ENCODE measurements around the gene NBEA.
A peak's percentile ranks its signal among the peaks of the same experiment; 100 is the strongest.

Gene NBEA

DNA sequence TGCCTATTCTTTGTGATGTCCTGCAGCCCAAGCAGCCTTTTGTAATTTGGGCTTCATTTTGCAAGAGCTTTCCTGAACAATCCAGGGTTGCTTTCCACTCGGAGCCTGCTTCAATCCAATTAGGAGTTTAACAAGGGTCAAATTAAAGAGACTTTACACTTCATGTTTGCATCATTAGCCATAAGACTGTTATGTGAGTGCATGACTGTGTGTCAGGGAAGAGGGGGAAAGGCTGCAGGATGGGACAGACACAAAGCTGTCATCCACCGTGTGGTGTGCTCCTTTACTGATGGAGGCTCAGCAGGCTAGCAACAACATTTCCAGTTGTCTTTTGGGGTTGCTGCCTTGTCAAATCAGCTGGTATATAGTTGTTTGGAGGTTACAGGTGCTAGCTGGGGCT, 558.1 kb downstream of the NBEA start:
- no peak overlapping the region for H3K4me3 ChIP-seq (ENCODE audit: low read length)
- no peak for DNase-seq (ENCODE audit: low read depth)
- TF ChIP-seq, protein P1, sequence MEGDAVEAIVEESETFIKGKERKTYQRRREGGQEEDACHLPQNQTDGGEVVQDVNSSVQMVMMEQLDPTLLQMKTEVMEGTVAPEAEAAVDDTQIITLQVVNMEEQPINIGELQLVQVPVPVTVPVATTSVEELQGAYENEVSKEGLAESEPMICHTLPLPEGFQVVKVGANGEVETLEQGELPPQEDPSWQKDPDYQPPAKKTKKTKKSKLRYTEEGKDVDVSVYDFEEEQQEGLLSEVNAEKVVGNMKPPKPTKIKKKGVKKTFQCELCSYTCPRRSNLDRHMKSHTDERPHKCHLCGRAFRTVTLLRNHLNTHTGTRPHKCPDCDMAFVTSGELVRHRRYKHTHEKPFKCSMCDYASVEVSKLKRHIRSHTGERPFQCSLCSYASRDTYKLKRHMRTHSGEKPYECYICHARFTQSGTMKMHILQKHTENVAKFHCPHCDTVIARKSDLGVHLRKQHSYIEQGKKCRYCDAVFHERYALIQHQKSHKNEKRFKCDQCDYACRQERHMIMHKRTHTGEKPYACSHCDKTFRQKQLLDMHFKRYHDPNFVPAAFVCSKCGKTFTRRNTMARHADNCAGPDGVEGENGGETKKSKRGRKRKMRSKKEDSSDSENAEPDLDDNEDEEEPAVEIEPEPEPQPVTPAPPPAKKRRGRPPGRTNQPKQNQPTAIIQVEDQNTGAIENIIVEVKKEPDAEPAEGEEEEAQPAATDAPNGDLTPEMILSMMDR (conservative IDR thresholded peaks at IDR 0.05; ENCODE audit: low read length), result no peak

DNA sequence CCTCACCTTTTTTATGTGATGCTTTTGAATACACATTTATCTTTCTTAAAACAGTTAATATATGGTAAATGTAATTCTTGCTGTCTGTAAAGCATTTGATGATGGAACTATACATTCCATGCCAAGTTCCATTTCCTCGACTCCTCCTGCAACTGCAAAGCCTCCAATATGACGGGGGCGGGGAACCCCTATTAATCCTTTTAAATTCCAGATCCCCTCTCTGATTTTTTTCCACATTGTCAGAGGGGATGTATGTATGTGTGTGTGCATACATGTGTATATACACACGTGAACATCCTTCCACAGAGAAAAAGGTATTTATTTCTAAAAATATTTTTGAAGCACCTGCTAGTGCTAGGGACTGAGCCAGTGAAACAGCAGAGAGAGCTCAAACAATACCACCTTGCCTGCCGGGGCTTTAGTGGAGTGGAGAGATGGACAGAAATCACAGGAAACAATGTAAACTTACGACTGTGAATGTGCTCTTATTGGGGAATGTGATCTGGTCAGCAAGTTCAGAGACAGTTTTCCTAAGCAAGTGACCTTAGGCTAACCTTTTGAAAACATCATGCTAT, 559.7 kb downstream of the NBEA start:
- H3K4me3 ChIP-seq (ENCODE audit: low read length), result no peak overlapping the region
- no peak for DNase-seq (ENCODE audit: low read depth)
- TF ChIP-seq, protein P1 (conservative IDR thresholded peaks at IDR 0.05; ENCODE audit: low read length), result no peak

DNA sequence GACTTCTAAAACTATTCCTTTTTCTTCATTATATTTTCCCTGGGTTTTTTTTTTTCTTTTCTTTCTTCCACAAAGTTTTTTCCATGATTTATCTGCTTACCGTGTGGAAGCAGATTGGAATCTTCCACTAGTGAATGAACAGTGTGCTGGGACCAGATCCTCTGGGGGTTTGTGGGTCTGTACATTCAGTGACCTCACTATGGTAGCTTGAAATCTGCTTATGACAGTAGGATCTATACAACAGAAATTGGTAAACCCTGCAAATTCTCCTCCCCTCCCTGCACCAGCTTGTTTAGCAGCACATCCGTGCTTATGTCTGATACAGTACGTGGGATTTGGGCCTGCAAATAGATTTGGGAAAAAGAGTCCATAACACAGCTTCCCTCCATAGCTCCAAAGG, 560.4 kb downstream of the NBEA start:
- H3K4me3 ChIP-seq (ENCODE audit: low read length), result no peak overlapping the region
- TF ChIP-seq, protein P1 (conservative IDR thresholded peaks at IDR 0.05; ENCODE audit: low read length), result no peak
- DNase-seq (ENCODE audit: low read depth), result no peak

DNA sequence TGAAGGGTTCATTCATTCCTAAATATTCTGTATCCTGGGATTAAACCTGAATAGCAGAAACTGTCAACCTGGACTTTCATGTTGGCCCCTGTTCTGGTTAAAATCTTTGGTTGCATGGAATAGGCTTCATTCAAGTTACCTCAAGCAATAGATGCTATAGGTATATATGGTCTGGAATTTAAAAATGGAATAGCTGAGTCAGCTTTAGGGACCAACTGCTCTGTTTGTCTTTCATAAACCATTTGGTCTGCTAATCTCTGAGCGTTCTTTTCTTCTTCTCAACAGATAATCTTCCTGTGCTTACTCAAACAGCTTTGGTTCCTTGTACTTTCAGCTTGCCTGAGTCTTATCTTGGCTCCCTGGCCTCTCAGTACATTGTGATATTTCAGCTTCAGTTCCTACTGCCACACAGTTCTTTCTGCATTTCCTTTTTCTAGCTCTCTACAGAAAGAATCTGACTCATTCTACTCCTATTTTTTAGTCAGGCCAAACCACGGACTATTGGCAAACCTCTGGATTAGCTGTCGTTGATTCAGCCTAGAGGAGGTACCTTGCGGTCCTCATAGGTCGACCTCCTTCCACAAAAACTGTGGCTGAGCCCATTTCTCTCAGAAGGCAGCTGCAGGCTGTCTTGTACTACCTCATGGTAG, 570.3 kb downstream of the NBEA start:
- peak; percentile 93 for DNase-seq (ENCODE audit: low read depth)
- TF ChIP-seq, protein P1 (conservative IDR thresholded peaks at IDR 0.05; ENCODE audit: low read length), result no peak
- H3K4me3 ChIP-seq (ENCODE audit: low read length), result no peak overlapping the region

DNA sequence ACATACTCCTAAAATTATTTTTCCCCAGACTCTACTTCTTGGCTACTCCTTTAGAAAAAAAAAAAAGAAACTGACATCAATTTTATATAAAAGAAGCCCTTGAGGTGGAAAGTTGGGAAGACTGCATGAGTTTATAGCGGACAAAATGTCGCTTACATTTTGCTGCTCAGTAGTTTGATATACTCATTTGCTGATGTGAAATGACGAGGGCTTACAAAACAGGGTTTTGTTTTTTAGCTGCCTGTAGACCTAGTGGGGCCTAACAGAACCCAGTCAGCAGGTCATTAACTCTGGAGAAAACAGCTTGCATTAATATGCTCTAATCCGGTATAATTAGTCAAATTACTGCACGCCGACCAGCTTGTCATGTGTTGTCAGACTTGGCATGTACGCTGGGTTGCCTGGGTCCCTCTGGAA, 572.0 kb downstream of the NBEA start:
- TF ChIP-seq, protein P1 (conservative IDR thresholded peaks at IDR 0.05; ENCODE audit: low read length), result no peak
- no peak overlapping the region for H3K4me3 ChIP-seq (ENCODE audit: low read length)
- no peak for DNase-seq (ENCODE audit: low read depth)

DNA sequence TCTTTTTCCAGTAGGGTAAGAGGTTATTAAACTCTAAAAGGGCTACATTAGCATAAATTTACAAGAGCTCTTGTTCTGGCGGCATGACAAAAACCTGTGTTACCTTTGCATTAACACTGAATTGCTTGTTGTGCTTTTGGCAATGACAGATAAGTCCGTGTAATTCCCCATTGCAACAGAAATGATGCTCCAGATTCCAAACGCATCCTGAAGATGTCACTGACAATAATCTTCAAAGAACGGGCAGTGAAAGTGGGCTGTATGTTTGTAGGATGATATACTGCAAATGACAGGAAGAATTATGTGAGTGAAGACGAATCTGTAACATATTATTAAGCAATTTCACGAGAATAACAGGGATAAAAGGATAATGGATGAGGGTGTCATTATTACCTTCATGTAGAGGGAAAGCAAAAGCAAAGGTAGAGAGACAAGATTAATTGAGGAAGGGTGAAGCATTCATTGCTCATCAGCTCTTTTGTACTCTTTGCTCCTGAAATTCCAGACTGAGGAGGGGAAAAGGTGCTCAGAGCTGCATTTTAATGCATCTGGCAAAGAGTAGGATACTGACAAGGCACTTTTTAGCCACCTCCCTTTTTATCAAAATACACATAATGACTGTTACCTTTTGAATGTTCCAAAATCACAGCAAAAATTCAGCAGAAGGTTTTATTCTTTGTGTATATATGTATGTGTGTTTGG, 572.9 kb downstream of the NBEA start:
- no peak for DNase-seq (ENCODE audit: low read depth)
- TF ChIP-seq, protein P1 (conservative IDR thresholded peaks at IDR 0.05; ENCODE audit: low read length), result no peak

More for the DNA sequence above, 572.9 kb downstream of the NBEA start:
- no peak overlapping the region for H3K4me3 ChIP-seq (ENCODE audit: low read length)
